OCI-LY1 (cell line): ENCODE measurements around the gene SSH2.

Experiments used
- H2AFZ ChIP-seq: fragments of 200-600 bp; sonication (generic), shearing (Covaris generic); 2 replicates; pipeline ENCODE4 v1.6.0; 2014; ENCODE audit warnings: antibody characterized with exemption, mild to moderate bottlenecking, low read length
- H3F3A ChIP-seq: fragments of 200-600 bp; sonication (generic), shearing (Covaris generic); 2 replicates; pipeline ENCODE4 v1.6.0; 2014; ENCODE audit warnings: mild to moderate bottlenecking, antibody characterized with exemption, low read length, moderate library complexity; ENCODE audit not compliant: insufficient read depth
- H3K27ac ChIP-seq: fragments of 200-600 bp; sonication (generic); 2 replicates; pipeline ENCODE4 v1.5.1; 2014; ENCODE audit warnings: low read length, mixed run types, mild to moderate bottlenecking, low read depth; ENCODE audit not compliant: poor library complexity, severe bottlenecking
- H3K27me3 ChIP-seq: fragments of 200-600 bp; sonication (generic); 2 replicates; pipeline ENCODE4 v1.6.0; 2014; ENCODE audit warnings: antibody characterized with exemption, mild to moderate bottlenecking, low read length, moderate library complexity; ENCODE audit not compliant: insufficient read depth
- H3K36me3 ChIP-seq: fragments of 200-600 bp; sonication (generic); 2 replicates; pipeline ENCODE4 v1.6.1; 2014; ENCODE audit warnings: mild to moderate bottlenecking, antibody characterized with exemption, low read length, moderate library complexity, mixed read lengths; ENCODE audit not compliant: insufficient read depth
- H3K4me1 ChIP-seq: fragments of 200-600 bp; sonication (generic); 2 replicates; pipeline ENCODE4 v1.5.1; 2014; ENCODE audit warnings: mild to moderate bottlenecking, low read length, moderate library complexity; ENCODE audit not compliant: insufficient read depth, severe bottlenecking
- H3K4me2 ChIP-seq: fragments of 200-600 bp; sonication (generic), shearing (Covaris generic); 2 replicates; pipeline ENCODE4 v1.6.1; 2014; ENCODE audit warnings: low read length
- H3K4me3 ChIP-seq: fragments of 200-600 bp; sonication (generic); 2 replicates; pipeline ENCODE4 v1.5.1; 2014; ENCODE audit warnings: low read length, low read depth, mild to moderate bottlenecking, mixed read lengths; ENCODE audit not compliant: poor library complexity, severe bottlenecking
- H3K79me2 ChIP-seq: fragments of 200-600 bp; shearing (Covaris generic); 2 replicates; pipeline ENCODE4 v1.6.1; 2016; ENCODE audit warnings: mixed run types, low read length, mixed read lengths; ENCODE audit not compliant: insufficient read depth
- H3K9ac ChIP-seq: fragments of 200-600 bp; sonication (generic), shearing (Covaris generic); 2 replicates; pipeline ENCODE4 v1.6.1; 2014; ENCODE audit warnings: mild to moderate bottlenecking, low read length, mixed read lengths
- H3K9me2 ChIP-seq: fragments of 200-600 bp; sonication (generic), shearing (Covaris generic); 2 replicates; pipeline ENCODE4 v1.6.1; 2014; ENCODE audit warnings: low read depth, mild to moderate bottlenecking, low read length, mixed read lengths
- H3K9me3 ChIP-seq: fragments of 200-600 bp; shearing (Covaris generic); 2 replicates; pipeline ENCODE4 v1.6.1; 2014; ENCODE audit warnings: low read length, mixed read lengths
- H4K20me1 ChIP-seq: fragments of 200-600 bp; sonication (generic), shearing (Covaris generic); 2 replicates; pipeline ENCODE4 v1.6.0; 2016; ENCODE audit warnings: mild to moderate bottlenecking, low read length; ENCODE audit not compliant: insufficient read depth
- CTCF ChIP-seq: fragments of 200-600 bp; sonication (generic), shearing (Covaris generic); IDR thresholded peaks from 2 replicates; pipeline ENCODE4 v1.5.1; 2017; ENCODE audit warnings: mild to moderate bottlenecking, antibody characterized with exemption, low read length, moderate library complexity, mixed read lengths
- EZH2 ChIP-seq: fragments of 200-600 bp; sonication (generic), shearing (Covaris generic); IDR thresholded peaks from 2 replicates; pipeline ENCODE4 v1.8.0; 2017; ENCODE audit warnings: borderline replicate concordance, mixed run types, mild to moderate bottlenecking, antibody characterized with exemption, low read length, moderate library complexity, mixed read lengths

The SSH2 gene

GRCh38 chr17:29577001-29577370 is 353.0 kb downstream of the SSH2 start:
- H3K9ac ChIP-seq = no peak overlapping the region
- H3K27ac ChIP-seq = no peak overlapping the region
- no peaks in the 10 kb centered on the region for H4K20me1 ChIP-seq
- H3K36me3 ChIP-seq = peaks cover 74% of the 10 kb centered on the region; the same call in 1 of the 2 replicates
- no peaks in the 10 kb centered on the region for H3K79me2 ChIP-seq
- H3K4me2 ChIP-seq = no peak overlapping the region
- H3K9me2 ChIP-seq = no peaks in the 10 kb centered on the region
- no peak overlapping the region for H2AFZ ChIP-seq
- H3K27me3 ChIP-seq = no peaks in the 10 kb centered on the region
- no peak overlapping the region for H3K4me3 ChIP-seq
- H3K4me1 ChIP-seq = peaks cover 12% of the 10 kb centered on the region
- H3F3A ChIP-seq = no peaks in the 10 kb centered on the region
- TF ChIP-seq EZH2 (no peak), CTCF (no peak)
- H3K9me3 ChIP-seq = no peaks in the 10 kb centered on the region

GRCh38 chr17:29576214-29577000 is 353.6 kb downstream of the SSH2 start:
- Histone ChIP-seq H3K4me3 (no peak overlapping the region), H3K9me2 (no peaks in the 10 kb centered on the region), H3K36me3 (peaks cover 72% of the 10 kb centered on the region; the same call in 1 of the 2 replicates), H3K27ac (no peak overlapping the region), H3K27me3 (no peaks in the 10 kb centered on the region), H3F3A (no peaks in the 10 kb centered on the region), H3K4me1 (peaks cover 11% of the 10 kb centered on the region), H3K9ac (no peak overlapping the region), H3K4me2 (no peak overlapping the region), H4K20me1 (no peaks in the 10 kb centered on the region), H2AFZ (no peak overlapping the region), H3K79me2 (no peaks in the 10 kb centered on the region), H3K9me3 (no peaks in the 10 kb centered on the region)
- TF ChIP-seq EZH2 = no peak
- no peak for TF ChIP-seq CTCF
